HG03066 (cell line): ENCODE results near the gene PDHX.
A peak's percentile ranks its signal among the peaks of the same experiment; 100 is the strongest.
"Not testable (repeated sequence)": the region's sequence is repeated elsewhere in the genome, so short reads cannot be mapped to it uniquely, and the experiment has no call there.

Experiments
- ATAC-seq: cut with Tn5 transposase; IDR thresholded peaks from one replicate; pipeline ENCODE4 v1.9.1; 2021; ENCODE audit warnings: low read depth; ENCODE audit not compliant: unreplicated experiment

Gene PDHX

DNA sequence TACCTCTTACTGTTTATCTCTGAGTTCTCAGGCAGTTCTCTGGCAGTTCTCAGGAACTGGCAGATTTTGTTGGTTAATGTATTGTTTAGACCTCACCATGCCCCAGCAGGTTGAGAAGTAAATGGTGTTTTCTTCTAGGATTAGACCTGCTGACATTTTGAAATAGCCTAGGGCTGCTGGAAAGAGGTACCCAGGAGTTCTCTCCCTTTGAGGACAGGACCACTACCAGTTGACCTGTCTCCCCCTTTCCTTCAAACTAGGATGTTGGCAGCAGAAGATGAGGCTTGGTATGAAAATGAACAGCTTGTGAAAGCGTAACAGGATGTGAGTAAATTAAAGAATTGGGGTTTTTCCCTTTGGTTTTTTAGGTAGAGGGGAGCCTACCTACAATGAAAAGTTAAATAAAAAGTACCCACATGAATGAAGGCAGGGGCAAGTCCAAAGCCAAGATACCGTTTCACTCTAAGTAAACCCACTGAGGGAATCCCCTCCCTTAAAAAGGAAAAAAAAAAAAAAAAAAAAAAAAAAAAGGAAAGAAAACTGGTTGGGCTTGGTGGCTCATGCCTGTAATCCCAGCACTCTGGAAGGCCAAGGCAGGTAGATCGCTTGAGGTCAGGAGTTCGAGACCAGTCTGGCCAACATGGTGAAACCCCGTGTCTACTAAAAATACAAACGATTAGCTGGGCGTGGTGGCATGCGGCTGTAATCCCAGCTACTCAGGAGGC, 96.2 kb downstream of the PDHX start:
- ATAC-seq: peak; percentile 77

DNA sequence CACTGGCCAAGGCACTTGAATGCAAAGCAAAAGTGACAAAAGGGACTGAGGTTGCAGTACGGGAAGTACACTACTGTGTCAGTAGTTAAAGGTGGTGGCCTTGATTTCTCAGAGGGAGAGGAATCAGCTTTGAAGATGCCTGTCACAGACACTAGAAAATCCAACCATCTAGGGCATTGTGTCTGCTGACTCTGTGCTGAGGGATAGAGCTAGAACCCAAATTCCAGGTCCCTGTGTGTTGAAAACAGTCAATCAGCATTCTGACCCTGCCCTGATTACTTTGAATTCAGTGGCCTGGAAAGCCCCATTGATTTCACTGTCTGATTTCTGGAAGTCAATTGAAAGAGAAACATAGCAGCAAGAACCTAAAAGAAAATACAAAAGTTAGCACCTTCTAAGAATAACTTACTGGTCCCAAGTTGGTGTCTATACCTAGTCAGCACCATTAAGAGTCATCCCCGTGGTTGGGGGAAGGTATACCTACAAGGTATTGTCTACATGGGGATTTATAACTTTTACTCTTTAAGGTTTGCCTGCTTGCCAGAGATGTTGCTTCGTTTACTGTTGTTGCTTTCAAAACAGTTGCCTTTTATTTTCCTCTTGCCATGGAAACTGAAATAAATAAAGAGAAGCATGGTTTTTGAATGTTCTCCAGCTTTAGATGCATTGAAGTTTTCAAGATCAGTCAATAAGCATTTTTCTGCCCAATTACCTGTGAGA, 97.3 kb downstream of the PDHX start:
- no peak for ATAC-seq

DNA sequence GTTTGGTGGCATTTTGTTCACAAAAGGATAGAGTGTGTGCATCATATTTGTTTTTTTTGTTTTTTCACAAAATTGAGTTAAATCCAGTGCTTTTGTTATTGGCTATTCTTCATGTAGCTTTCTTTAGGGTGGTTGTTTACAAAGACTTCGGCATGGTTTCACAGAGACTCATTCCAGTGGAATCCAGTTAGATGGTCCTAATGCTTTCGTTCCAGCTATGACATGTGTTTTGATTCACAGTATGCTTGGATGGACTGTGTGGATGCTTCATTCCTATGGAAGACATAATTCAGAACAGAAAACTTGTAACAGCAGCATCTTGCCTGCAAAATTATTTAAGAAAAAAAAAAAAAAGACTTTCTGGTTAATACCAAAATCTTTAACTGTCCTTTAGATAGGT, 97.9 kb downstream of the PDHX start:
- no peak for ATAC-seq

DNA sequence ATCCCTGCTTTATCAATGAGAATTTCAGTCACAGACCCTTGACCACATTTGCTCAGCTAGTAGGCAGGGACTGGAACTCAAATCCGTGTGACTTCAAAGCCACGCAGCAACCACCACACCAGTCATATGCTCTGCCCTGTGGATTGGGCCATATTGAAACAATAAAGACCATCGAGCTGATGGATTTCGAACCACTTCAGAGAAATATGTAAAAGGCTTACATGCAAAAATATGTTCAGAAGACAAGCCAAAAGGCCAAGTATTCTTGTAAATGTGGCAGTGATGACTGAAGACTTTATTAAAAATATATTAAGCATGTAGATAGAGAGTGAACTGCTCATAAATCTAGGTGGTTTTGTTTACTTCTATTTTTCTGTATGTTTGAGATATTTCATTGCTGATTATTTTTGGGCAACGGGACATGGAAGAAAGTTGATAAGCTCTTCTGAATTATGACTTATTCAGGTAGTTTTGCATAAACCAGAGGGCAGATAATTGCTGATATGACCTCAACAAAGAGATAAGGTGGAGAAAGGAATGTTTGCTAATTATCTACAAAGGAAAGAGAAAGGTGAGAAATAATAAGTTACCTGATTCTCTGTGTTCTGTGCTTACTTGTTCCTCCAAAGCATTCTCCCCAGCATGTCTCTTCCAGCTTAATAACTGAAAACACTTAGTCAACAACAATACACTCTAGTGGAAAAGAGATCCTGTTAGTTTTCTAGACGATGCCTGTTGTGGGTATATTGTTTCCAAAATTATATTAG, 99.4 kb downstream of the PDHX start:
- no peak for ATAC-seq

DNA sequence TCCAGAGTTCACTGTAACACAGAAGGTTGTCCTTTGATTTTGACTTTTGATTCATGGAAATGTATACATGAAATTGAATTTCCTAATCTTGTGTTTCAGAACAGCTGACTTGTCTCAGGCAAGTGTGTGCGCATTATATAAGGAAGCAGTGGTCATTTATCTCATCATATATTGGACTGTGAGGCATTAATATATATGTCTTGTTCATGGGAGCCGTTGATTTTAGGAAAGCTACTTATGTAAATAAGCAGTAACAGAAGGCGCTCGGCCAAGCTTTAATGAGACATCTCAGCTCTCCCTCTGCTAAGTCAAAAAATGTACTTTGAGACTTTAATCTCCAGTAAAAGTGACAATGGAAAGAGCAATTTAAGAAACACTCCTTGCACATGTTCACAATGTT, 100.5 kb downstream of the PDHX start:
- ATAC-seq: no peak

DNA sequence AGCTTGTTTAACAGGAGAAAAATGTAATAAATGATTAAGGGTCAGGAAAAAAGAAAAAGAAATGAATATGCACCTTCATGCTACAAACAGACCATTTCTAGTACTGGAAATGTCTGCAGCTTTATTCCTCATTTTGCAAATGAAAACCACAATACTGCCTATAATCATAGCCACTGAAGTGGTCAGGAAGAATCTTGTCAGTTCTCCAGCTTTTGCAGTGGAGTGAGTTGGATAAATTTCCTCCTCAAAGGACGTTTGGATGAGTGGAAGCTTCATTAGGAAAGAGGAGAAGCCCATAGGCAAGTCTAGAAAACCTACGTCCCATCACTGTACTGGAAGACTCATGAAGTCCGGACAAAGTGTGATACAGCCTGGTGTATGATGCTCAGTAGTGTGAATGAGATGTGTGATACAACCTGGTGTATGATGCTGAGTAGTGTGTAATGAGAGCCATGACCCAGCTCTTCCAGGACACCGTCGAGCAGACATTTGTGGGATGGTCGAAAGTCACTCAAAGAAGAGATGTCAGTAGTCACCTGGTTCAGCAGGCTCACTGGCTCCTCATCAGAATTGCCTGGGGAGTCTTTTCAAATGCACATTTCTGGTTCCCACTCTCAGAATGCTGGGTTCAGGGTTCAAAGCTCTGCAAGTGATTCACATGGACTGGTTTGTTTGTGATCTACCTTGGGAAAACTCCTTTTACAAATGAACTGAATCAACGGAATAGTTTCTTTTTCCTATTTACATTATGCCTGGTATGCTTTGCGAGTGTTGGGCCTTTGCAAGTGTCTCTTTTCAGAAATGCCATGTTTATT, 101.3 kb downstream of the PDHX start:
- ATAC-seq: no peak

DNA sequence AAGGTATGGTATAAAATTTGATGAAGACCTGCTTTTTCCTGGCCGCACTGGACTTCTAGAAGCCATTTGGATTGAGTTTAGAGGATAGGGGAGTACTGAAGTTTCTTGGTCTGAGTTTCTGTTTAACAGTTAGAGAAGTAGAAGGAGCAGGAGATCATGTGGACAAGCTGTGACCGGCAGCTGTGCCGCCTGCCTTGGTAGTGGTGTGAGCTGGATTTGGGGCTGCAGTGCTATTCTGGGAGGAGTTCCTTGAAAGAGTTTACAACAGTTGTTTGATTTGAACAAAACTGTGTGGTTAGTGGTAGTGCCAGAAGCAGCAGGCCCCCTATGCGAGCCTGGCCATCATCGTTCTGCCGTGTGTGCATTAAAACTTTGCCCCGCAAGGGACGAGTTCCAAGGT, 105.2 kb downstream of the PDHX start:
- no peak for ATAC-seq

DNA sequence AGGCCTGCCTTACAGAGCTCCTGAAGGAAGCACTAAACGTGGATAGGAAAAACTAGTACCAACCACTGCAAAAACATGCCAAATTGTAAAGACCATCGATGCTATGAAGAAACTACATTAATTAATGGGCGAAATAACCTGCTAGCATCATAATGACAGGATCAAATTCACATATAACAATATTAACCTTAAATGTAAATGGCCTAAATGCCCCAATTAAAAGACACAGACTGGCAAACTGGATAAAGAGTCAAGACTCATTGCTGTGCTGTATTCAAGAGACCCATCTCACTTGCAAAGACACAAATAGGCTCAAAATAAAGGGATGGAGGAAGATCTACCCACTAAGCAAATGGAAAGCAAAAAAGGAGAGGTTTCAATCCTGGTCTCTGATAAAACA, 107.5 kb downstream of the PDHX start:
- not testable (repeated sequence) for ATAC-seq

DNA sequence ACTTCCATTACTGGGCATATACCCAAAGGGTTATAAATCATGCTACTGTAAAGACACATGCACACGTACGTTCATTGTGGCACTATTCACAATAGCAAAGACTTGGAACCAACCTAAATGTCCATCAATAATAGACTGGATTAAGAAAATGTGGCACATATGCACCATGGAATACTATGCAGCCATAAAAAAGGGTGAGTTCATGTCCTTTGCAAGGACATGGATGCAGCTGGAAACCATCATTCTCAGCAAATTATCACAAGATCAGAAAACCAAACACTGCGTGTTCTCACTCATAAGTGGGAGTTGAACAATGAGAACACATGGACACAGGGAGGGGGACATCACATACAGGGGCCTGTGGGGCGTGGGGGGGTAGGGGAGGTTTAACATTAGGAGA, 111.6 kb downstream of the PDHX start:
- ATAC-seq: not testable (repeated sequence)

DNA sequence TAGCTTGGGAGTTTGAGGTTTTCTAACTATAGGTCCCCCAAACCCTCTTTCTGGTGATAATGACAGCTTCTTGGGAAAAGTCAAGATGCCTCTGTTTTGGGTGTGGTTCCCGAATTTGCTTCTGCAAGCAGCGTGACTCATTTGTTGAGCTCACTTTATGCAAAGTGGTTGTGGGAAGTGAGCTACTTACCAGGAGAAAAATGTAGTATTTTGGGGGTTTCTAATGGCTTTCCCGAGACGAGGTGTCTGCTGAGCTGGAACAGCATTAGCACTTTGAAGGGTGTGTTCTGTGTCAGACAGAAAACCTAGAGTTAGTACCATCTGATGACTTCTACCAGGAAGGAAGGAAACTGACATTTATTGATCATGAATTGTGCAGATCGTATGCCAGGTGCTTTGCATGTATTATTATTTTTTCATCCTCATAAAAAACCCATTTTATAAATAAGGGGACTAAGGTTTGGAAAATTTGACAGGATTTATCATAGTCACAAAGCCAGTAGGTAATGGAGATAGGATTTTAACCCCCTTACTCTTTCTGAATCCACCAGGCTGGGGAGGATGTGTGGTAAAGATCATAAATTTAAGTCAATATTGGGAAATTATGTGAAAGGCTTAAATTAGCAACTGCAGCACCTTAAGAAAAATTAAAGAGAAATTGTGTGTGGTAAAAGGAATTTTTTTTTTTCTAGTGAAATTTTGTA, 113.7 kb downstream of the PDHX start:
- ATAC-seq: peak; percentile 77

DNA sequence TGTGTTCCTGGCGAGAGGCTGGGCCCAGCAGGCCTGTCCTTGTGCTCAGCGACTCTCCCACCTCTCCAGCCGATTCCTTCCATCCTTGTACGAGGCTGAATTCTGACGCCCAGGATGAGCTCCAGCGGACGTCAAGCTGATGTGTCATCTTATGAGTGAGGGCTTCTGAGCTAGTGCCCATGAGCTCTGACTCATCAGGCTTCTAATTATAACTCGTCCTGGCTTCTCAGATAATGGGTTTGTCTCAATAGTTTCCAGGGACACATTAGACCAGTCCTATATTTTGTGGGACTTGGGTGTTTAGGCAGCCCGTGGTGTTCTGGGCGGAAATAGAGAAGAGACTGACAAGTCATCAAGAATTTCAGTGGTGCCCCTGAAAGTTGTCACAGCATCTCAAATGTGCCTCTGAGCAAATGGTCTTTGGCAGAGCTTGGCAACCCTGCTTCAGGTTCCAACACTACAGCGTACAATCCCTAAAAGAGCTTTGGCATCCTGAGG, 114.3 kb downstream of the PDHX start:
- no peak for ATAC-seq

DNA sequence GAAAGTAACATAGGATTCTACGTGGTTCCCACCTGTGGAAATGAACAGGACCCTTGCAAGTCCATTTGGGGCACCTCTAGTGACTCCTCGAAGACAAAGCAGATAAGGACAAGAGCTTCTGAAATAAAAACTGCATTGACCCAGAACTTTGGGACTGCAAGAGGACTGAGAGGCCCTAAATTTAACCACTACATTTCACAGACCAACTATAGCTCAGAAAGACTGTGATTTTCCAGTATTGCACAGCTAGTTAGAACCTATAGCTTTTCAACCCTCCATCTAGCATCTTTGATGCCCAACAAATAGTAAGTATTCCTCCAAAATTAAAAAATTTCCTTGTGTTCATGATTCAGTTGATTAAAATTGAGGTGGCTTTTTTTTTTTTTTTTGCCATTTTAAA, 114.9 kb downstream of the PDHX start:
- ATAC-seq: no peak

DNA sequence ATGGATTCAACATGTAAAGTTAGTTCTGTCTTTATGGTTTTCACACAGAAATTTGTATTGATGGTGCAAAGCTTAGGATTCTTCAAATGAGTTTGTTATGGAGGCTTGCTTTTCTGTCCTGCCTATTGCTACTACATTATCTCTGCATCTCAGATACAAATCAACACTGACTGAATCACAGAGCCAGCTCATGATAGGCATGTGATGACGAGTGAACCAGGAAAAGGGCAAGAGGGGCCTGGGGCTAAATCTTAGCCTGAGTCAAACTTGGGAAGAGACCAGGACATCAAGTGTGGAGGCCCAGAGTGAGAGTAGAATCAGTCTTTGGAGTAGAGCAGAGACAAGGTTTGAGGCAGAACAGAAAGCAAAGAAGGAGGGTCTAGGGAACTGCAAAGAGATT, 115.4 kb downstream of the PDHX start:
- ATAC-seq: no peak

DNA sequence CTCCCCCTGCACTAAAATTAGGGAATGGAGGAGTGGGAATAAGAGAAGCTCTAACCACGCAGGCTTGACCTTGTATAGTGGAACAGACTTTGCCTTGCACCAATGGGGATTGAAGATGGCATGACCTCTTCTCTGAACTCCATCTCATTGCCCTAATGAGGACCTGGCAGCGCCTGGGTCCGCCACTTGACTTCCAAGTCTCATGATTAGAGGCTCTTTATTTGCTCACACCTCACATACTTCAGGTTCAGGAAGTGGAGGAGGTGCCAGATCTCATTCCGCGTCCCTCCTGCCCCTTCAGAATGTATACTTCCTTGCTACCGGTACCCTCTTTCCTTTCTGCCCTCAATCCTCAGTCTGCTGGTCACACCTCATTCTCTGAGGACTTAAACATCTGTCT, 116.6 kb downstream of the PDHX start:
- ATAC-seq: no peak

DNA sequence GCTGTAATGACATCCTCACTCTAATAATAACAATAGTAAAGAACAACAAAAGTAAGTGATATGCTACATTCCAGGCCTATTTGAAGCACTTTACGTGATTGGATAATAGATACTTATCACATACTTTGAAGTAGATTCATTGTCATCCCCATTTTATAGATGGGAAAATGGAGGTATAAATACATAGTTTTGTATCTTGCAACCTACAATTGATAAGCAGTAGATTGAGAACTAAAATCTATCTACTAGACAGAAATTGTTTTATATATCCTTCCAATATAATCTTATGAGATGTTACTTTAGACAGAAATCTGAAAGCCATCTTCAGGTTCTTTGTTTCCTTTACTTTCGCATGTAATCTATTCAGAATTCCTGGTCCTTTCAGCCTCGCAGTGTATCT, 118.0 kb downstream of the PDHX start:
- ATAC-seq: no peak

DNA sequence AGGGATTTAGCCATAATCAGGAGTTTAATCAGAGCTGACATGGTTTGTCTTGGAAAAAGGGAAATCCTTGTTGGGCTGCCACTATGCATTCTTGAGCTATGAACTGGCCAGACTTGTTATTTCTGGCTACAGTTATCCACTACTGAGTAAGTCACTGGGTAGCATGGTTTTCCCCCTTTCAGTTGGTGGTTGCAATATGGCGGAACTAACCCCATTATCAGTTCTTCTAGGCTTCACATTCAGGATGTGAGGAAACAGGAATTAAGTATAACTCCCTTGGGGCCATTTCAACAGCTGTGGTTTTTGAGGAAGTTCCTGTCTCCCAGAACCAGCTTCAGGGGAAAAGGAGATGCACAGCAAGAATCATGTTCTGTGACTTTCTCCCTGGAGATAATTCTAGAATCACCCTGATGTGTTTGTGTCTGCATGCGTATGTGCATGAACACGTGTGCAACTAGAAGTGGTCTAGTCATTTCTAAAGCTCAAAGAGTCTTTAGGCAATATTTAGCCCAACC, 119.5 kb downstream of the PDHX start:
- no peak for ATAC-seq

DNA sequence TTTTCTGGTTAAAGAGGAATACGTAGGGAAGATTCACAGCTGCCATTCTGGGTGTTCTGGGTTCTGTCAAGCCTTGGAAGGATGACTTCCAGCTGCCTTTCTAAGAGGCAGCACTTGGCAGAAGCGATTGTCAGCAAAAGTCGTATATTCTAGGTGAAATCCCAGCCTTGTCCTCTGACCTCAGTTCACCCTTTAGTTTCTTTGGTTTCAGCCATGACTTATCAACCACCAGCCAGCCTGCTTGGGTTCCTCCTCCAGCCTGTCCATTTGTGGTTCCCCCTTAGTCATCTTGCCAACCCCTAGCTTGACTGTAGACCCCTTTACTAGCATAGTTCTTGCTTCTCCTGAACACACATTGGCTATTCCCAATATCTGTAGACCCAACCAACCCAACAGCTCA, 120.2 kb downstream of the PDHX start:
- ATAC-seq: no peak

DNA sequence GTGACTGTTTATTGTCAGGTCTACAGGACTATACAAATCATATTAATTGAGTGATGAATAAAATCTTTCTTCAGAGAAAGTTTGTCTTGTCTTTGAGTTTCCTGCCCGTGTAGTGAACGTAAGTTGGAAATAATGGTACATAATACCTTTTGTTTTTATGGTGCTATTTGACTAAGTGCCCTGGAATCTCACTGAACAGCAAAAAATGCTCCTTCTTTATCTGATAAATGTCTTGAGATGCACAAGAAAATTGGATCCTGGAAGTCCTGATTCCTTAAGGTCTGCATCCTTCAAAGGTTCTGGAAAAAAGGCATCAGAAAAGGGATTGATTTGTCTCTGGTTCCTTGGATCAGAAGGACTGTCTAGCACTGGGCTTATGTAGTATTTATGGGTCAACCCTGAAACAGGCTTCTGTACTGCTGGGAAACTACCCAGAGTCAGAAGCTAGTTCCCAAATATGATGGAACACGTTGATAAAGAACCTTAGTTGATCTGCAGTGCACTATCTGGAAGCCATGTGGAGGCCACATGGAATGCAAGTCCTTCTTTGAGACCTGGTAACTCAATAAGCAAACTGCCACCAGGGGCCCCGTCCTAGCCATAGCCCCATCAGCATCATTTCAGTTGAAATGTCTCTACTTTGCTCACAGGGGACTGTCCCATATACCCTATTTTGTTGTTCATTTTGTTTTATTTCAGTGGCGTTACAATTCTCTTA, 122.0 kb downstream of the PDHX start:
- no peak for ATAC-seq

DNA sequence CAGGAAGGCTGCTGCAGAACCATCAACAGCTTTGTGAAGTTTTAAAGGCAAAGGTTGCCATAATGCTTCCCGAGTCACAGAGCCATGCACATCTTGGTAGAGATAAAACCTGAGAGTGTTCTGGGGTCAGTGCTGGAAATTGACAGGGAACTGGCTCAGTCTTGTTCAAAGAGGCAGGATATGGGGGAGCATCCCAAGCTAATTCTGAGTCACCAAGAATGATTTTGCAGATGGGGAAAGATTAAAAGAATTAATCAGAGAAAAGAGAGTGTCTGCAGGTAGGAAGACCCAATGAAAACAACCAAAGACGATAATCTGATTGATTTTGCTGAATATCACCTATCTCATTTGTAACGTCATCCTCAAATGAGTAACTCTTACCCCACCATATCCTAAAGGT, 122.7 kb downstream of the PDHX start:
- ATAC-seq: no peak
